ENCODE results near the gene LDHB.

LDHB gene

GRCh38 chr12:21683115-21683514, 25.5 kb upstream of the LDHB start (continued):
- no peak for TF ChIP-seq ZNF747 (tag by site-specific recombination; IDR thresholded peaks at IDR 0.05)
- TF ChIP-seq, protein P1, sequence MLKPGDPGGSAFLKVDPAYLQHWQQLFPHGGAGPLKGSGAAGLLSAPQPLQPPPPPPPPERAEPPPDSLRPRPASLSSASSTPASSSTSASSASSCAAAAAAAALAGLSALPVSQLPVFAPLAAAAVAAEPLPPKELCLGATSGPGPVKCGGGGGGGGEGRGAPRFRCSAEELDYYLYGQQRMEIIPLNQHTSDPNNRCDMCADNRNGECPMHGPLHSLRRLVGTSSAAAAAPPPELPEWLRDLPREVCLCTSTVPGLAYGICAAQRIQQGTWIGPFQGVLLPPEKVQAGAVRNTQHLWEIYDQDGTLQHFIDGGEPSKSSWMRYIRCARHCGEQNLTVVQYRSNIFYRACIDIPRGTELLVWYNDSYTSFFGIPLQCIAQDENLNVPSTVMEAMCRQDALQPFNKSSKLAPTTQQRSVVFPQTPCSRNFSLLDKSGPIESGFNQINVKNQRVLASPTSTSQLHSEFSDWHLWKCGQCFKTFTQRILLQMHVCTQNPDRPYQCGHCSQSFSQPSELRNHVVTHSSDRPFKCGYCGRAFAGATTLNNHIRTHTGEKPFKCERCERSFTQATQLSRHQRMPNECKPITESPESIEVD (tag by site-specific recombination; IDR thresholded peaks at IDR 0.05), result no peak

GRCh38 chr12:21678959-21679358, 21.3 kb upstream of the LDHB start:
- Histone ChIP-seq H3K27ac (ENCODE audit: extremely low read depth, low read depth, low read length) (no peak overlapping the region), H3K9me3 (ENCODE audit: control insufficient read depth, insufficient read depth, low read depth, low read length) (no peaks in the 10 kb centered on the region), H3K4me3 (ENCODE audit: low read depth, low read length) (no peak overlapping the region), H3K36me3 (ENCODE audit: control insufficient read depth in 2 of 2, insufficient read depth in 1 of 2, low read length in 2 of 2) (no peaks in the 10 kb centered on the region), H3K4me1 (ENCODE audit: control insufficient read depth, insufficient read depth, low read length) (no peaks in the 10 kb centered on the region)
- TF ChIP-seq, protein P2, sequence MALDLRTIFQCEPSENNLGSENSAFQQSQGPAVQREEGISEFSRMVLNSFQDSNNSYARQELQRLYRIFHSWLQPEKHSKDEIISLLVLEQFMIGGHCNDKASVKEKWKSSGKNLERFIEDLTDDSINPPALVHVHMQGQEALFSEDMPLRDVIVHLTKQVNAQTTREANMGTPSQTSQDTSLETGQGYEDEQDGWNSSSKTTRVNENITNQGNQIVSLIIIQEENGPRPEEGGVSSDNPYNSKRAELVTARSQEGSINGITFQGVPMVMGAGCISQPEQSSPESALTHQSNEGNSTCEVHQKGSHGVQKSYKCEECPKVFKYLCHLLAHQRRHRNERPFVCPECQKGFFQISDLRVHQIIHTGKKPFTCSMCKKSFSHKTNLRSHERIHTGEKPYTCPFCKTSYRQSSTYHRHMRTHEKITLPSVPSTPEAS (tag by site-specific recombination; IDR thresholded peaks at IDR 0.05), result no peak
- TF ChIP-seq TRIM28 (IDR thresholded peaks at IDR 0.05; ENCODE audit: borderline replicate concordance, low read length) (no peak), ZNF112 (tag by site-specific recombination; IDR thresholded peaks at IDR 0.05) (no peak), INSM2 (tag by site-specific recombination; IDR thresholded peaks at IDR 0.05) (no peak), GLIS2 (tag by site-specific recombination; IDR thresholded peaks at IDR 0.05) (no peak), ZNF530 (tag by site-specific recombination; IDR thresholded peaks at IDR 0.05; ENCODE audit: low read depth) (no peak), ZNF558 (tag by site-specific recombination; IDR thresholded peaks at IDR 0.05) (no peak), ZXDB (tag by site-specific recombination; IDR thresholded peaks at IDR 0.05) (no peak), IKZF3 (tag by site-specific recombination; IDR thresholded peaks at IDR 0.05) (no peak)
- ChIA-PET POLR2A (interaction anchor here (0.6 to 1.1 kb wide), 2 partner anchors 22 to 241 kb away, joined by 3 read pairs; partner anchors contain the start of gene LDHB), CTCF (interaction anchor here (0.6 to 1.0 kb wide), 2 partner anchors 28 to 59 kb away, joined by 3 to 4 read pairs; no protein-coding TSS in a partner anchor)

- ChIA-PET CTCF (interaction anchor here (0.7 to 1.0 kb wide), 2 partner anchors 27 to 317 kb away, joined by 4 read pairs; no protein-coding TSS in a partner anchor), POLR2A (no interaction called here)
- Histone ChIP-seq H3K36me3 (ENCODE audit: control insufficient read depth in 2 of 2, insufficient read depth in 1 of 2, low read length in 2 of 2) (no peaks in the 10 kb centered on the region), H3K4me1 (ENCODE audit: control insufficient read depth, insufficient read depth, low read length) (no peaks in the 10 kb centered on the region), H3K27ac (ENCODE audit: extremely low read depth, low read depth, low read length) (no peak overlapping the region), H3K4me3 (ENCODE audit: low read depth, low read length) (no peak overlapping the region), H3K9me3 (ENCODE audit: control insufficient read depth, insufficient read depth, low read depth, low read length) (no peaks in the 10 kb centered on the region)
- TF ChIP-seq ZNF544 (tag by site-specific recombination; IDR thresholded peaks at IDR 0.05) (no peak), ZNF624 (tag by site-specific recombination; IDR thresholded peaks at IDR 0.05) (no peak)
- TF ChIP-seq, protein P3, sequence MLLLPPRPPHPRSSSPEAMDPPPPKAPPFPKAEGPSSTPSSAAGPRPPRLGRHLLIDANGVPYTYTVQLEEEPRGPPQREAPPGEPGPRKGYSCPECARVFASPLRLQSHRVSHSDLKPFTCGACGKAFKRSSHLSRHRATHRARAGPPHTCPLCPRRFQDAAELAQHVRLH (tag by site-specific recombination; IDR thresholded peaks at IDR 0.05), result no peak
Observed at GRCh38 chr12:21677622-21678277, 20.1 kb upstream of the LDHB start.

DNA sequence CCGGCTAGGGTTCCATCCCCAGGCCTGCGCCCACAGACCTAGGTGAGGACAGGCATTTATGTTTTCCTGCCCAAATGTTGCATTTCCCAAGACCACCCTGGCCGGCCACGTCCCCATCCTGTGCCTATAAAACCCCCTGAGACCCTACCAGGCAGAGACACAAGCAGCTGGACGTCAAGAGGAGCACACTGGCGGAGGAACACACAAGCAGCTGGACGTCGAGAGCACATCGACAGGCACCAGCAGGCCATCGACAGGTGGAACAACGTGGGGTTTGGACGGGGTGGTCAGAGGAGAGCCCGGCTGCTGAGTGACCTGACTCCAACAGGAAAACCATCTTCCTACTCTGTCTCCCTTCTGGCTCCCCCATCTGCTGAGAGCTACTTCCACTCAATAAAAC, 19.6 kb upstream of the LDHB start:
- no peak overlapping the region for H3K27ac ChIP-seq (ENCODE audit: extremely low read depth, low read depth, low read length)
- no peak overlapping the region for H3K4me3 ChIP-seq (ENCODE audit: low read depth, low read length)
- no peaks in the 10 kb centered on the region for H3K4me1 ChIP-seq (ENCODE audit: control insufficient read depth, insufficient read depth, low read length)
- H3K36me3 ChIP-seq (ENCODE audit: control insufficient read depth in 2 of 2, insufficient read depth in 1 of 2, low read length in 2 of 2), result no peaks in the 10 kb centered on the region
- CTCF ChIA-PET, result interaction anchor here (0.6 to 1.2 kb wide), 3 partner anchors 11 to 972 kb away, joined by 3 to 4 read pairs (median 3); no protein-coding TSS in a partner anchor
- H3K9me3 ChIP-seq (ENCODE audit: control insufficient read depth, insufficient read depth, low read depth, low read length), result no peaks in the 10 kb centered on the region
- POLR2A ChIA-PET, result no interaction called here
- TF ChIP-seq YY2 (tag by site-specific recombination; IDR thresholded peaks at IDR 0.05) (no peak), ZNF391 (tag by site-specific recombination; IDR thresholded peaks at IDR 0.05; ENCODE audit: borderline replicate concordance, low read depth) (no peak), ZNF214 (tag by site-specific recombination; IDR thresholded peaks at IDR 0.05; ENCODE audit: borderline replicate concordance) (no peak), HIC1 (tag by site-specific recombination; IDR thresholded peaks at IDR 0.05) (no peak), ZNF394 (tag by site-specific recombination; IDR thresholded peaks at IDR 0.05; ENCODE audit: borderline replicate concordance) (no peak), ZBTB48 (tag by site-specific recombination; IDR thresholded peaks at IDR 0.05) (no peak)
- TF ChIP-seq, protein P4, sequence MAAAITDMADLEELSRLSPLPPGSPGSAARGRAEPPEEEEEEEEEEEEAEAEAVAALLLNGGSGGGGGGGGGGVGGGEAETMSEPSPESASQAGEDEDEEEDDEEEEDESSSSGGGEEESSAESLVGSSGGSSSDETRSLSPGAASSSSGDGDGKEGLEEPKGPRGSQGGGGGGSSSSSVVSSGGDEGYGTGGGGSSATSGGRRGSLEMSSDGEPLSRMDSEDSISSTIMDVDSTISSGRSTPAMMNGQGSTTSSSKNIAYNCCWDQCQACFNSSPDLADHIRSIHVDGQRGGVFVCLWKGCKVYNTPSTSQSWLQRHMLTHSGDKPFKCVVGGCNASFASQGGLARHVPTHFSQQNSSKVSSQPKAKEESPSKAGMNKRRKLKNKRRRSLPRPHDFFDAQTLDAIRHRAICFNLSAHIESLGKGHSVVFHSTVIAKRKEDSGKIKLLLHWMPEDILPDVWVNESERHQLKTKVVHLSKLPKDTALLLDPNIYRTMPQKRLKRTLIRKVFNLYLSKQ (tag by site-specific recombination; IDR thresholded peaks at IDR 0.05; ENCODE audit: borderline replicate concordance), result no peak
